Measurements from ENCODE around the gene UQCRQ. TPM values are rescaled to one million over a fixed set of nuclear protein-coding genes. Genes with fewer than 3 reads are reported as not detected.

UQCRQ gene
- total RNA-seq, 2 experiments from 2014 or later, result 540 to 565 TPM

GRCh38 chr5:132898094-132898493 lies 31.7 kb downstream of the UQCRQ start:
- Mint-ChIP-seq H3K27me3 (no peaks in the 10 kb centered on the region), H3K27ac (no peak overlapping the region), H3K4me3 (no peak overlapping the region), H3K9me3 (no peaks in the 10 kb centered on the region), H3K36me3 (peaks cover 29% of the 10 kb centered on the region), H3K4me1 (ENCODE audit: low read depth) (no peaks in the 10 kb centered on the region)
- POLR2A ChIA-PET, result no interaction called here
- intact Hi-C loops (cut with micrococcal nuclease), result no loop called here
- CTCF ChIA-PET, result interaction anchor here (0.8 kb wide), 1 partner anchor 526 kb away, joined by 5 read pairs; no protein-coding TSS in a partner anchor
- DNase-seq, result no peak

GRCh38 chr5:132901036-132901435 lies 34.6 kb downstream of the UQCRQ start:
- peaks cover 16% of the 10 kb centered on the region for H3K36me3 Mint-ChIP-seq
- no peak for DNase-seq
- POLR2A ChIA-PET, result no interaction called here
- CTCF ChIA-PET, result interaction anchor here (1.1 kb wide), 1 partner anchor 17 kb away, joined by 4 read pairs; no protein-coding TSS in a partner anchor
- intact Hi-C loops (cut with micrococcal nuclease), result no loop called here
- no peak overlapping the region for H3K4me3 Mint-ChIP-seq
- no peaks in the 10 kb centered on the region for H3K9me3 Mint-ChIP-seq
- H3K4me1 Mint-ChIP-seq (ENCODE audit: low read depth), result peaks cover 5% of the 10 kb centered on the region
- no peak overlapping the region for H3K27ac Mint-ChIP-seq
- H3K27me3 Mint-ChIP-seq, result no peaks in the 10 kb centered on the region

DNA sequence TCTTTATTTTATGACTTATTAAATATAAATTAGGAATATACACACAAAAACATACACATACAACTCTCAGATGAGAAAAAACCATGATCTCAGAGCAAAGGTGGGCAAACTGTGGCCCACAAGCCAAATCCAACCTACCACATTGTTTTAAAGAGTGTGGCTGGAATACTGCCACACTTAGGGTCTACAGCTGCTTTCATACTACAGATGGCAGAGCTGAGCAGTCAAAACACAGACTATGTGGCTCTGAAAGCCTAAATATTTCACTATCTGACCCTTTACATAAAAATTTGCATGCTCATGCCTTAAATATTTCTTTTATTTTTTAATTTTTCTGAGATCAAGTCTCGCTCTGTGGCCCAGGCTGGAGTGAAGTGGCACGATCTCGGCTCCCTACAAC lies 35.3 kb downstream of the UQCRQ start:
- Mint-ChIP-seq H3K27me3 (no peaks in the 10 kb centered on the region), H3K4me3 (no peak overlapping the region), H3K27ac (no peak overlapping the region), H3K4me1 (ENCODE audit: low read depth) (peaks cover 9% of the 10 kb centered on the region), H3K36me3 (peaks cover 9% of the 10 kb centered on the region), H3K9me3 (no peaks in the 10 kb centered on the region)
- no peak for DNase-seq
- intact Hi-C loops (cut with micrococcal nuclease), result no loop called here
- ChIA-PET POLR2A (no interaction called here), CTCF (no interaction called here)

GRCh38 chr5:132905938-132906337 lies 39.5 kb downstream of the UQCRQ start:
- Mint-ChIP-seq H3K27ac (no peak overlapping the region), H3K27me3 (no peaks in the 10 kb centered on the region), H3K4me1 (ENCODE audit: low read depth) (peaks cover 16% of the 10 kb centered on the region), H3K36me3 (peaks cover 2% of the 10 kb centered on the region), H3K9me3 (no peaks in the 10 kb centered on the region), H3K4me3 (no peak overlapping the region)
- DNase-seq, result no peak
- ChIA-PET POLR2A (no interaction called here), CTCF (no interaction called here)
- intact Hi-C loops (cut with micrococcal nuclease), result no loop called here

DNA sequence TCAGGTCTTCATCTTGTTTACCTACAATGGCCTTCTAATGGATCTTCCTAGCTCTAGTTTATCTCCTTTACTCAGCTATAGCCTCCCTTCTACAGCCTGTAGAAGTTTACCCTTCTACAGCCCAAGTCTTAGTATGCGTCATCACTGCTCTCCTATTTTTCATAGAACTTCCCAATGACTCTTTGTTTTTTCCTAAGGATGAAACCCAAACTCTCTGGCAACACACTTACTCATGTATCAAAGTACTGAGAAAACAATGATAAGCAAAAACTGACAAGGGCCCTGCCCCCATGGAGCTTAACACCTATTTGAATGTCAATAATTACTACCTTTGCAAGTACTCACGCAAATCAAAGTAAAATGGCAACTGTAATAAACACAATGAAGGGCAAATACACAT lies 40.7 kb downstream of the UQCRQ start:
- Mint-ChIP-seq H3K4me3 (no peak overlapping the region), H3K9me3 (no peaks in the 10 kb centered on the region), H3K27me3 (no peaks in the 10 kb centered on the region), H3K4me1 (ENCODE audit: low read depth) (peaks cover 16% of the 10 kb centered on the region), H3K27ac (no peak overlapping the region), H3K36me3 (peaks cover 6% of the 10 kb centered on the region)
- no peak for DNase-seq
- ChIA-PET CTCF (no interaction called here), POLR2A (no interaction called here)
- intact Hi-C loops (cut with micrococcal nuclease), result no loop called here

- ChIA-PET POLR2A (no interaction called here), CTCF (interaction anchor here (0.7 kb wide), 1 partner anchor 80 kb away, joined by 4 read pairs; no protein-coding TSS in a partner anchor)
- intact Hi-C loops (cut with micrococcal nuclease), result no loop called here
- Mint-ChIP-seq H3K9me3 (no peaks in the 10 kb centered on the region), H3K4me1 (ENCODE audit: low read depth) (peaks cover 16% of the 10 kb centered on the region), H3K27me3 (no peaks in the 10 kb centered on the region), H3K27ac (no peak overlapping the region), H3K36me3 (peaks cover 10% of the 10 kb centered on the region), H3K4me3 (no peak overlapping the region)
- no peak for DNase-seq
Observed at GRCh38 chr5:132909702-132910101, 43.3 kb downstream of the UQCRQ start.

DNA sequence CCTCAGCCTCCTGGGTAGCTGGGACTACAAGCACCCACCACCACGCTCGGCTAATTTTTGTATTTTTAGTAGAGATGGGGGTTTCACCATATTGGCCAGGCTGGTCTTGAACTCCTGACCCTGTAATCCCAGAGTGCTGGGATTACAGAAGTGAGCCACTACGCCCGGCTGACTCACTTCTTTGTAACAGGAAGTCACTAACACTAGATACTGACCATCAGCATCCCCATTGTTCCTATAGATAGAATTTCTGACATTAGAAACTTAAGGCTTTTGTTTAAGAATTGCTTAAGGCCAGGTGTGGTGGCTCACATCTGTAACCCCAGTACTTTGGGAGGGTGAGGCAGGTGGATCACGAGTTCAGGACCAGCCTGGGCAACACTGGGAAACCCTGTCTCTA lies 49.2 kb downstream of the UQCRQ start:
- Mint-ChIP-seq H3K4me1 (ENCODE audit: low read depth) (peaks cover 1% of the 10 kb centered on the region), H3K4me3 (no peak overlapping the region), H3K36me3 (peaks cover 15% of the 10 kb centered on the region), H3K27ac (no peak overlapping the region), H3K27me3 (no peaks in the 10 kb centered on the region), H3K9me3 (no peaks in the 10 kb centered on the region)
- DNase-seq, result no peak
- intact Hi-C loops (cut with micrococcal nuclease), result no loop called here
- ChIA-PET POLR2A (no interaction called here), CTCF (interaction anchor here (0.7 kb wide), 1 partner anchor 24 kb away, joined by 3 read pairs; no protein-coding TSS in a partner anchor)

DNA sequence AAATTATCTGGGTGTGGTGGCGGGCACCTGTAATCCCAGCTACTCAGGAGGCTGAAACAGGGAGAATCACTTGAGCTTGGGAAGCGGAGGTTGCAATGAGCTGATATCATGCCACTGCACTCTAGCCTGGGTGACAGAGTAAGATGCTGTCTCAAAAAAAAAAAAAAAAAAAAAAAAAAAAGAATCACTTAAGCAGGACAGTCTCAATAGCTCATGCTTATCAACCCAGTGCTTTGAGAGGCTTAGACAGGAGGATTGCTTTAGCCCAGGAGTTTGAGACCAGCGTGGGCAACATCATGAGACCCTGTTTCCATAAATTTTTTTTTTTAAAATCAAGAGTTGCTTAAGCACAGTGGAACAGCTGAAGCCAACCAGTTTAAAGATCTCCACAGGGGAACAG lies 49.6 kb downstream of the UQCRQ start:
- Mint-ChIP-seq H3K4me1 (ENCODE audit: low read depth) (peaks cover 1% of the 10 kb centered on the region), H3K9me3 (no peaks in the 10 kb centered on the region), H3K4me3 (no peak overlapping the region), H3K36me3 (peaks cover 15% of the 10 kb centered on the region), H3K27ac (no peak overlapping the region), H3K27me3 (no peaks in the 10 kb centered on the region)
- ChIA-PET CTCF (interaction anchor here (0.7 kb wide), 1 partner anchor 24 kb away, joined by 3 read pairs; no protein-coding TSS in a partner anchor), POLR2A (no interaction called here)
- intact Hi-C loops (cut with micrococcal nuclease), result no loop called here
- DNase-seq, result no peak

Other genes starting within 250 kb of the UQCRQ start
- gene IL13, start 208.5 kb upstream of the UQCRQ start, total RNA-seq, result 10 to 100 TPM; 13.0 to 14.9 TPM
- gene IL4, start 192.7 kb upstream of the UQCRQ start, total RNA-seq, result 1 to 10 TPM; 6.4 to 6.8 TPM
- gene KIF3A, start 129.1 kb upstream of the UQCRQ start, total RNA-seq, result 10 to 100 TPM; 12.1 to 16.1 TPM
- gene CCNI2, start 119.2 kb upstream of the UQCRQ start, total RNA-seq, result 1 to 10 TPM; 2.7 to 4.2 TPM
- 10 to 100 TPM; 31.1 to 32.8 TPM for gene SEPTIN8, start 89.4 kb upstream of the UQCRQ start, total RNA-seq
- gene SOWAHA, start 53.3 kb upstream of the UQCRQ start, total RNA-seq, result not detected
- gene SHROOM1, start 36.0 kb upstream of the UQCRQ start, total RNA-seq, result 1 to 10 TPM; 1.2 to 1.6 TPM
- under 1 TPM; 0.43 to 0.73 TPM for gene GDF9, start 173 bp upstream of the UQCRQ start, total RNA-seq
- gene LEAP2, start 7.0 kb downstream of the UQCRQ start, total RNA-seq, result 1 to 10 TPM; 1.7 to 3.2 TPM
- gene AFF4, start 97.0 kb downstream of the UQCRQ start, total RNA-seq, result 10 to 100 TPM; 21.9 to 22.1 TPM
- 10 to 100 TPM; 22.6 to 25.5 TPM for gene ZCCHC10, start 159.9 kb downstream of the UQCRQ start, total RNA-seq
- 100 to 1,000 TPM; 221 to 236 TPM for gene HSPA4, start 185.4 kb downstream of the UQCRQ start, total RNA-seq